ENCODE measurements around the gene CYB5R3. TPM values are rescaled to one million over a fixed set of nuclear protein-coding genes. Genes with fewer than 3 reads are reported as not detected.

The CYB5R3 gene
- total RNA-seq, 2 donors from 2014 or later = 41.8 to 50.8 TPM

DNA sequence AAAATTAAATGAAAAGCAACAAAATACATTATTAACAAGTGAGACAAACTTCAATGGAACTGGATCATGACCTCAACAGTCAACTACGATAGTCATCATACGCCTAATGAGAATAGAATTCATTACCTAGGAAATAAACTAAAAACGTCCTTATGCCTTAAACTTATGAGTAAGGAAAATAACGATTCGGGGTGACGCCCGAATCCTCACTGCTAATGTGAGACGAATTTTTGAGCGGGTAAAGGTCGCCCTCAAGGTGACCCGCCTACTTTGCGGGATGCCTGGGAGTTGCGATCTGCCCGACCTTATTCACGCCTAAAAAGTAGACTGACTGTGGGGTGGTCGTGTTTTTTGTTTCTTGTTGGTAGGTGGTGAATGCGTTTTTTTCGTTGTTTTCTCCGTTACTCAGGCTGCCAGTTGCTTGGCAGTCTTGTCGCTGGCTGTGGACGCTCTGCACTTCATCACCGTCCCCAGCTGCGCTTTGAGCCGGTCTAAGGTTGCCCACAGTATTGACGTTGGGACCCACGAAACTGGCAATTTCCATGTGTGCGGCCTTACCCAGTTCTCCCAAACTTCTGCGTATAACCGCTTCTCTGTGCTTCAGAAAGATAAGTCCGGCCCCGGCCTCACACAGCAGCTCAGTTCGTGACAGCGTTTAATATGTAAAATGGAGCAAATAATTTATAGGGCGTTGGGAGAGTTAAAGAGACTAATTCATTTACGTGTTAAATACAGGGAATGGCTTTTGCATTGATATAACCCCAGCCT, 33.9 kb downstream of the CYB5R3 start:
- intact Hi-C loops (cut with DNase I) = no loop called here
- Histone ChIP-seq H3K9me3 (no peaks in the 10 kb centered on the region), H3K27ac (peak overlapping the region; percentile 92 to 98 (median 94)), H3K4me1 (peaks cover 61% of the 10 kb centered on the region), H3K36me3 (replicated peaks in 1 of 2; ENCODE audit: insufficient read depth in 1 of 2, low read depth in 2 of 2) (peaks cover 0 to 2% of the 10 kb centered on the region in 2 donors), H3K27me3 (no peaks in the 10 kb centered on the region), H3K4me3 (peak overlapping the region in 1 of 2 donors; percentile 40)
- WGBS, 2 donors = 0 to 1% methylated on average over 34 to 35 of the region's 35 CpGs
- DNase-seq = peak; percentile 88 to 93 (median 90)
- ATAC-seq = peak; percentile 74
- TF ChIP-seq, protein P1, sequence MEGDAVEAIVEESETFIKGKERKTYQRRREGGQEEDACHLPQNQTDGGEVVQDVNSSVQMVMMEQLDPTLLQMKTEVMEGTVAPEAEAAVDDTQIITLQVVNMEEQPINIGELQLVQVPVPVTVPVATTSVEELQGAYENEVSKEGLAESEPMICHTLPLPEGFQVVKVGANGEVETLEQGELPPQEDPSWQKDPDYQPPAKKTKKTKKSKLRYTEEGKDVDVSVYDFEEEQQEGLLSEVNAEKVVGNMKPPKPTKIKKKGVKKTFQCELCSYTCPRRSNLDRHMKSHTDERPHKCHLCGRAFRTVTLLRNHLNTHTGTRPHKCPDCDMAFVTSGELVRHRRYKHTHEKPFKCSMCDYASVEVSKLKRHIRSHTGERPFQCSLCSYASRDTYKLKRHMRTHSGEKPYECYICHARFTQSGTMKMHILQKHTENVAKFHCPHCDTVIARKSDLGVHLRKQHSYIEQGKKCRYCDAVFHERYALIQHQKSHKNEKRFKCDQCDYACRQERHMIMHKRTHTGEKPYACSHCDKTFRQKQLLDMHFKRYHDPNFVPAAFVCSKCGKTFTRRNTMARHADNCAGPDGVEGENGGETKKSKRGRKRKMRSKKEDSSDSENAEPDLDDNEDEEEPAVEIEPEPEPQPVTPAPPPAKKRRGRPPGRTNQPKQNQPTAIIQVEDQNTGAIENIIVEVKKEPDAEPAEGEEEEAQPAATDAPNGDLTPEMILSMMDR (IDR thresholded peaks at IDR 0.05) = peak in 2 of 7 experiments; percentile 3 to 7
- peak; percentile 91 to 100 (median 100) for TF ChIP-seq POLR2A (IDR thresholded peaks at IDR 0.05)

DNA sequence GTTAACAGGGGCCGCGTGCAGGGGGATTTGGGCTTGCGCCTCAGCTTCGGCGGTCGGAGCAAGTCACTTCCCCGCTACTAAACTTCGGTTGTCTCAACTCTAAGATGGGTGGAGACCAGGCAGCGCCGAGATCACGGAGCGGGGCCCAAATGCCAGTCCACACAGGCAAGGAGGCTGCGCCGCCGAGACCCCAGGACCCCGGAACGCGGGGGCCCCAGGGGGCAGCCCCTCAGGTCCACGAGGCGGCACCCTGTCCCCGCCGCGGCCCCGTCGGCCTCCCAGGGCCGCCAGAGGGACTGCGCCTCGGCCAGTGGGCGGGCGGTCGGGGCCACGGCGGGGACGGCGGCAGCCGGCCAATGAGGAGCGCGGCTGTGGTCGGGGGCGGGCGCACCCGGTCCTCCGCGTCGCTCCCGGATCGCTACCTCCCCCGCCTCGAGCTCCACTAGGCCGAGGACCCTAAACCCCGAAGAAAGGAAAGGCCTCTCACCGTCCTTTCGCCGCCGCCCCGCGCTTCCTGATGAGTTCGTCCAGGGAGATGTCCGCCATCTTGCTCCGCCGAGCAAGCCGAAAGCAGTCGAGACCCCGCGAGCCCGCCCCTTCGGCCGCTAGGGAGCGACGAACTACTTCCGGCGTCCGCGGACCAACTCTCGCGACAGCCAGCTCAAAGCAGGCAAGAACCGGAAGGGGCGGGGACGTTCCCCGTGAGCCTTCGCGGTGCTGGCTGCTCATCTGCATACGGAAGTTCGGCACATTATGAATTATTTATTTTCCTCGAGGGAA, 34.7 kb downstream of the CYB5R3 start, which contains the start of gene POLDIP3:
TSS of gene POLDIP3 (minus strand) at position 572 of the 780 bp plus-strand sequence. CDS start at position 546, 26 bp downstream.
- TF ChIP-seq, protein P1 (IDR thresholded peaks at IDR 0.05) = peak in 5 of 7 experiments; percentile 19 to 53 (median 47)
- peak in 1 of 3 donors; percentile 48 for TF ChIP-seq POLR2A (IDR thresholded peaks at IDR 0.05)
- H3K4me3 ChIP-seq = peak within 1 kb of the TSS; percentile 40 to 55
- WGBS, 2 donors = 0% methylated on average over 17 to 80 of the region's 85 CpGs
- H3K4me1 ChIP-seq = peaks cover 69% of the 10 kb centered on the region
- intact Hi-C loops (cut with DNase I) = no loop called here
- ATAC-seq (peak; percentile 91), DNase-seq (peak; percentile 99 to 100 (median 100))
- peaks cover 0 to under 1% of the 10 kb centered on the region in 2 donors for H3K36me3 ChIP-seq (replicated peaks in 1 of 2; ENCODE audit: insufficient read depth in 1 of 2, low read depth in 2 of 2)
- H3K9me3 ChIP-seq = no peaks in the 10 kb centered on the region
- no peaks in the 10 kb centered on the region for H3K27me3 ChIP-seq
- peak within 1 kb of the TSS; percentile 92 to 98 (median 94) for H3K27ac ChIP-seq

DNA sequence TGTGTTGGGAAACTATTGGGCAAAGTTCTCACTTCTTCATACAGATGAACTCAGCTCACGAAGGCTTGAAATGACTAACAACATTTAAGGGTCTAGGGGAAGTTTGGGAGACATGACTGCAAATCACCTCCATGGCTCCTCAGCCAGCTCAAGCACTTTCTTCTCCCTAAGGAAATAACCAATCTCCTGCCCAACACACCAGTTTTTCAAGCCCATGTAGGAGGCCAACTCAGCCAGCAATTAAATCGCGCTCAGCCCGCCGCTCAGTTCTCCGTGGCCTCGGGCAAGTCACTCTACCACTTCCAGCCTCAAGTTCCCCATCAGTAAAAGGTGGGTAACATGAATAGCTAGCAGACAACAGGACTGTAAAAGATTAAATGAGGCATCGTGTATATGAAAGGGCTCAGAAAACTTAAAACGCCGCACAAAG, 35.3 kb downstream of the CYB5R3 start:
- no peaks in the 10 kb centered on the region for H3K36me3 ChIP-seq (replicated peaks in 1 of 2; ENCODE audit: insufficient read depth in 1 of 2, low read depth in 2 of 2)
- H3K27ac ChIP-seq = peak overlapping the region; percentile 92 to 98 (median 94)
- H3K9me3 ChIP-seq = no peaks in the 10 kb centered on the region
- DNase-seq (no peak), ATAC-seq (no peak)
- intact Hi-C loops (cut with DNase I) = no loop called here
- 0% methylated on average over 9 to 10 of the region's 10 CpGs for WGBS, 2 donors
- H3K4me1 ChIP-seq = peaks cover 75% of the 10 kb centered on the region
- peak overlapping the region; percentile 40 to 55 for H3K4me3 ChIP-seq
- no peaks in the 10 kb centered on the region for H3K27me3 ChIP-seq
- no peak for TF ChIP-seq POLR2A (IDR thresholded peaks at IDR 0.05)
- TF ChIP-seq, protein P1 (IDR thresholded peaks at IDR 0.05) = no peak

DNA sequence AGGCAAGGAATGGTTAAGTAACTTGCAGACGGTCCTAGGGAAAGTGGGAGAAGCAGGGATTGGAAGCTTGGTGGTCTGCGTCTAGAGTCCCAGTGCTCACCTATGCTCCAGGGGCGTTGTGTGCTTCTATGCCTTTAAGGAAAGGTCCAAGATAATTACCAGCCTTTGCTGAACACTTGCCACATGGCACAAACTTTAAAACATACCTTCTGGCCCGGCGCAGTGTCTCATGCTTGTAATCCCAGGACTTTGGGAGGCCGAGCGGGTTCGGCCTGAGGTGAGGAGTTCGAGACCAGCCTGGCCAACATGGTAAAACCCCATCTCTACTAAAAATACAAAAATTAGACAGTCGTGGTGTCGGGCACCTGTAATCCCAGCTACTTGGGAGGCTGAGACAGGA, 36.9 kb downstream of the CYB5R3 start:
- H3K9me3 ChIP-seq = no peaks in the 10 kb centered on the region
- intact Hi-C loops (cut with DNase I) = no loop called here
- TF ChIP-seq, protein P1 (IDR thresholded peaks at IDR 0.05) = no peak
- TF ChIP-seq POLR2A (IDR thresholded peaks at IDR 0.05) = no peak
- H3K4me3 ChIP-seq = no peak overlapping the region
- ATAC-seq (no peak), DNase-seq (no peak)
- H3K4me1 ChIP-seq = peaks cover 81% of the 10 kb centered on the region
- 48 to 51% methylated on average over 5 to 11 of the region's 11 CpGs for WGBS, 2 donors
- H3K27me3 ChIP-seq = no peaks in the 10 kb centered on the region
- H3K27ac ChIP-seq = peak overlapping the region in 2 of 4 donors; percentile 12 to 98
- H3K36me3 ChIP-seq (replicated peaks in 1 of 2; ENCODE audit: insufficient read depth in 1 of 2, low read depth in 2 of 2) = no peaks in the 10 kb centered on the region
